OCI-M2 (cell line): ENCODE measurements around the gene KNCN.

Experiments used
- DNase-seq: peaks from one replicate; lab custom pipeline; 2025; ENCODE audit not compliant: unreplicated experiment; lab: John Stamatoyannopoulos, UW

The KNCN gene

DNA sequence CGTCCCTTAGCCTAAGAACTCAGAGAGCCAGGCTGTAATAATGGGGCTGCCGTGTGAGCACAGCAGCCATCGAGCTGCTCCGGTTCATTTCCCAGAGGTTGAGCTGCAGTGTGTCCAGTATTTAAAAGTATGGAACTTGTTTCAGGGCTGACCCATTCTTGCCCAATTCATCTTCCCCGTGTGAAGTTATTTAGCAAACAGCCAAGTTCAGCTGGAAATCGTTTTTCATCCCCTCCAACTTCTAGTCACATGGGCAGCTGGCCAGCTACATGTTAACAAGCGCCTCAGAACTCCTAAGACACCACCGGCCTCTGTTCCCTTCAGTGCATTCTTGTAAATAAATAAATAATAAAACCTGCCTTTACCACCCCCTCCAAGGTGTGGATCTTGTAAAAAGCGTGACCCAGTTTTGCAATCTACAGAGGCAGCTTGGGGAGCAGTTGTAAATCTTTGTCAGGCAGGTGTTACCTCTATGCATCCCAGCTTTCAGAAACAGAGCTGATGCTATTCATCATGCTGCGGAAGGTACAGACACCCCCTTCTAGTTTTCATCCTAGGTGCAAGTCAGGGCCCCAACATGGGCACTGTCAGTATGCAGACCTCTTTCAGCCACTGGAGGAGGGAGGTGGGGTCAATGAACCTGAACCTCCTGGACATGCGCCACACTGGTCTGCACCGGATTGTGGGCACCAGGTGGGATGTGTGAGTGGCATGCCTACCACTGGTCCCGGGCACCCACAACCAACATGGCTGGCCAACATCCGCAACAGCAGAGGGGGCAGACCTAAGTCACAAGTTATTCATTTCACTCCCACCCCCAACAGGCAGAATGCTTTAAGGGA lies 18.7 kb upstream of the KNCN start:
- no peak for DNase-seq

DNA sequence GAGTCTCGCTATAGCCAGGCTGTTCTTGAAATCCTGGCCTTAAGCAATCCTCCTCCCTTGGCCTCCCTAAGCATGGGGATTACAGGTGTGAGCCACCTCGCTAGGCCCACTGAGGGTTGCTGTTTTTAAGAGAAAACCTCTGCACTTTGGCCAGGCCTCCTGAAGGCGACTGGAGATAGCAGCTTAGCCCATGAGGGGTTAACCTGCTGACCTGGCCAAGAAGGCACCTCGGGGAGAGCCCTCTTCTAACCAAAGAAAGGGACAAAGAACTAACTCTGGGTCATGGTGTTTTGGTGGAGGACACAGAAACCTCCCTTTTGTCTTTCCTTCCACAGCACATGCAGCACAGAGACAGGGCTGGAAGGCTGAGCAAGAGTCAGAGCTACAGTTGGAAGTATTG lies 17.7 kb upstream of the KNCN start:
- DNase-seq: no peak

DNA sequence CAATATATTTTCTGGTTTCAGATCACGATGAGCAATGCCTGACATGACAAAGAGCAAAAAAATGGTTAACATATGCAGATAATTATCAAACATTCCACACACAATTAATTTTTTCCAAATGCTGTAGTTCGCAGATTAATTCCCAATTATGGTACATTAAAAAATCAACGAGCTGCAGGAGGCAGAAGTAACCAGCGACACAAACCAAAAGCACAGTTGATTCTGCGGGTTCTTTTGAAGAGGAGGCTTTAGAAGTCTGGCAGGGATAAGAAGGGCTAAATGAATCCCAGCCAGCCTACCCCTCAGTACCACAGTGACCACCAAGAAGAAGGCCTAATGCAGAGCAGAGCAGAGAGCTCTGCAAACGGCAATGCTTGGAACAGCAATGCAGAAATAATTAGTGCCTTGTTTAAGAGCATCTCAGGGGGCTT lies 17.0 kb upstream of the KNCN start:
- no peak for DNase-seq

DNA sequence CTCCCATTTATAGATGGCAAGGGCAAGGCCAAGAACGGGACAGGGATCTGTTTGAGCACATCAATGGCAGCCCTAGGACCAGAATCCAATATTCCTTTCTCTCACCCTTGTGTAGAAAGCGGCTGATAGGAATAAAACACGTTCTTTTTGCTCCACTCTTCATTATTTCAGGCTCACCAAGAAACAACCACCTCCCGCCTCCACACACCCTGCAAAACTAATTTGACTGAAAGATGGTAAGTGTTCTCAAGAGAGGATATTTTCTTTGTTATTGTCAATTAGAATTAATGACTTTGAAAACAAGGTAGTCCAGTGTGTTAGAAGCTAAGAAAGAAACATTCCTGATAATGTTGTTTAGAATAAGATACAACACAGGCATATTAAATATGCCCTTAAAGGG lies 11.9 kb upstream of the KNCN start:
- DNase-seq: no peak

DNA sequence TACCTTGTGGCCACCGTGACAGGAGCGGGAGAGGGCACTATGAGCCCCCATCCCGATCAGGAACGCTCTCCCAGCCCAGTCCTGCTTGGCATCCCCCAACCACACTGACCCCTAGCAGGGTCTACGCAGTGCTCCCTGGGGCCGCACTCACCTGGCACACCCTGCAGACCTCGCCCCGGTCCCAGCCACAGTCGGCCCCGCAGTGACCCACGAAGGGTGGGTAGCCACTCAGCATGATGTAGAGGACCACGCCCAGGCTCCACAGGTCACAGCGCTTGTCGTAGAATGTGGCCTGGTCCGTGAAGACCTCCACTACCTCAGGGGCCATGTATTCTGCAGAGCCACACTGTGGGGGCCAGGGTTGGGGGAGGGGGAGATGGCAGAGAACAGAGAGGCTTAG lies 11.1 kb upstream of the KNCN start:
- DNase-seq: no peak

DNA sequence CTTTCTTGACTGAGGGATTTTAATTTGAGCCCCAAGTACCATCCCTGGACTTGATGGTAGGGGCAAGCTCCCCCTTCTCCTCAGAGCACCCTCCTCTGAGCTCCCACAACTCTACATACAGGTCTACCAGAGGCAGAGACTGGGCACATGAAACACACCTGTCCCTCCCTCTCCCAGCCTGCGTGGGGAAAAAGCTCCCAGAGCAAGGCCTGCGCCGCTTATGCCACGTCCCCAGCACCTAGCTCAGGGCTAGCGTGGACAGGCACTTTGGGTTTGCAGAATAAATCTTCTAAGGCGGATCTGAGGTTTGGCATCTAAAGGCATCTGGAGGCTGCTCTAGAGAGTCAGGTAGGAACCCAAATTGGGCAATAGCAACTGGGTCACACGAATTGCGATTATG lies 7.5 kb upstream of the KNCN start:
- no peak for DNase-seq

DNA sequence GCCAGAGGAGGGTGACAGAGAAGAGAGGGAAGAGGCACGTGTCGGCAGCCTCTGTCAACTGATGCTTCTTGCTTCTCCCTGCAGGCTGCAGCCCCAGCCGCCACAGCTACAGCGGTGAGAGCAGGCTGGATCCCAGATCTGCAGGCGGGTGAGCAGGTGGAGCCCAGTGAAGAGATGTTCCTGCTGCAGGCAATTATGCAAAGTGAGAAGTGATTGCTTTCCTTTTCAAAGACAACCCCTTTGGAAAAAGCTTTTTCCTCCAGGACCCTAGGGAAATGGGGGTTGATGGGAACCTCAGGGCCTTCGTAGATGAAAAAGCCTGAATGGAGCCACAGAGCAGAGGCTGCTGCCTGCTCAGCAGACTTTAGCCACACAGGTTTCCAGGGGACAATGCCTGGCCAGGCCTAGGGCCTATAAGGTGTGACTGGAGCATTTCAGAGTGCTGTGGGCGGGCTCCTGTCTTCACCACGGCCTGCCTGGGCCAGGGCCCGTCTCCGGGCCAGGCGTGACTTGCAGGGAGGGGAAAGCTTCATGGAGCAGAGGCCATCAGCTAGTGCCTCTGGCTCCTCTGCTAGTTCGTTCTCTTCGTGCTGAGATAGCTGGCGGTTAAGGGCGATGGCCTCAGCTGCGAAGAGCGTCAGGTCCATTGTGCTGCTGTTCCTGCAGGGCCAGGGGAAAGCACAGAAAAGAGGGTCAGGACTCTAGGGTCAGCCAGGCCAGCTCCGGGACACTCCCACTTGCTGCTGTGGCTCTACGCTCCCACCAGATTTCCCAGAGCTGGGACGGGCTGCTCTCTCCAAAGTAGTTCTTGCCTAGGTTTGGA lies 6.9 kb upstream of the KNCN start:
- no peak for DNase-seq

DNA sequence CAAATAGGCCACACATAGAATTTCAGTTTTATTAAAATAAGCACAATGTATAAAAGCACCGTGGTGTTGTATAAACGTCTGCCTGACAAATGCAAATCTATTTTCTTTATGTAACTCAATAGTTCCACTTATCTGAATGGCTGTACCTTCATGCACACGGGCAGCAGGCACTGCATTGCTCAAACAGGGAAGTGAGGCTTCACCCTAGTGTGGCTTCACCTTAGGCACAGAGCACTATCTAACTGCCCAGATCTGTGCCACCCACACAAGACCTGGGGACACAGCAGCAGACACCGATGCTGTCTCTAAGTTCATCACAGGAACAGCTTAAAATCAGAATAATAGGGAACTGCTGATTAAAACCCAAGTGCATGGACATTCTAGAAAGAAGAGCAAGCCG lies 6.0 kb upstream of the KNCN start:
- no peak for DNase-seq

DNA sequence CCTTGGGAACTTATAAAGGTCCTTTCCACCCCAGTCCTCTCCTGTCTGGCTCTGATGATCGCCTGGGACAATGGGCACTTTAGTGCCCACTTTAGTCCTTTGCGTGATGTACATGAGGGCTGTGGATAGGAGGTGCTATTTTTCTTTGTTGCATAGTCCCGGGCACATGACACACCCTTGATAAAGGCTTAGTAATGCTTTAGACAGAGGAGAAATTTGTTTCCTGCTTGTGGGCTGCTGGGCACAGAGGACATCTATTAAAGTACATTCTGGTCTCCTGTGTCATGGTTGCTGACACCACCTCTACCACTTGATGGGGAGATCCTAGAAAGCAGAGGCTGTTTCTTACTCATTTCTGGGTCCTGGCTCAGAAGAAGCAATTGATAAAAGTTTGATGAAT lies 5.4 kb upstream of the KNCN start:
- no peak for DNase-seq

DNA sequence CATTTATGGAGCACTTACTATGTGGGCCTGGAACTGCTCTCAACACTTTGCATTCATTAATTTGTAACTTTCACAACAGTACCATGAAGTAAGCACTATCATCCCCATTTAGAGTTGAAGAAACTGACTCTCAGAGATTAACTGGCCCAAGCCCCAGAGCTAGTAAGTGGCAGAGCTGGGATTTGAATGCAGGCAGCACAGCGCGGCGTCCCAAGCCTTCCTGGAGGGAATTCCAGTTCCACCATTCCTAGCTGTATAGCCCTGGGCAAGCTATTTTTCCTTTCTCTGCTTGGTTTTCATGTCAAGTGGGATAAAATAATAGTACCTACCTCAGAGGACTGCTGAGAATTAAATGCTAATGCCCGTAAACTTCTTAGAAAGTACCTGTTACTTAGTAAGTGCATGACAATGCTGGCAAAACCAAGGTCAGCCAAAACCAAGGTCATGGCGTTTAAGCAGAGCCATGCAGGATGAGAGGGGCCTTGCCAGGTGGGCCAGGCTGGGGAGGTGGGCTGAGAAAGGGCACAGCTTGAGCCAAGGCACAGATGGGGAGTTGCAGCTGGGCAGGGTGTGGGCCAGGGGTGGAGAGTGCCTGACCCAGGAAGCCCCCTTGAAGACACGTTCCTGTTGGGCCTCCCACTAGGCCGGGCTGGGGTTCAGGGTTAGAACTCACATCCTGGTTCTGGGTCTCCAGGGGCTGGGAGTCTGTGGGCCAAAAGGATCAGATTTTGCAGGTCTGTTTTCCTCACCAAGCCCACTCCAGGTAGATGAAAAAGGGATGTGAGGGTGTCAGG lies 4.6 kb upstream of the KNCN start:
- no peak for DNase-seq

DNA sequence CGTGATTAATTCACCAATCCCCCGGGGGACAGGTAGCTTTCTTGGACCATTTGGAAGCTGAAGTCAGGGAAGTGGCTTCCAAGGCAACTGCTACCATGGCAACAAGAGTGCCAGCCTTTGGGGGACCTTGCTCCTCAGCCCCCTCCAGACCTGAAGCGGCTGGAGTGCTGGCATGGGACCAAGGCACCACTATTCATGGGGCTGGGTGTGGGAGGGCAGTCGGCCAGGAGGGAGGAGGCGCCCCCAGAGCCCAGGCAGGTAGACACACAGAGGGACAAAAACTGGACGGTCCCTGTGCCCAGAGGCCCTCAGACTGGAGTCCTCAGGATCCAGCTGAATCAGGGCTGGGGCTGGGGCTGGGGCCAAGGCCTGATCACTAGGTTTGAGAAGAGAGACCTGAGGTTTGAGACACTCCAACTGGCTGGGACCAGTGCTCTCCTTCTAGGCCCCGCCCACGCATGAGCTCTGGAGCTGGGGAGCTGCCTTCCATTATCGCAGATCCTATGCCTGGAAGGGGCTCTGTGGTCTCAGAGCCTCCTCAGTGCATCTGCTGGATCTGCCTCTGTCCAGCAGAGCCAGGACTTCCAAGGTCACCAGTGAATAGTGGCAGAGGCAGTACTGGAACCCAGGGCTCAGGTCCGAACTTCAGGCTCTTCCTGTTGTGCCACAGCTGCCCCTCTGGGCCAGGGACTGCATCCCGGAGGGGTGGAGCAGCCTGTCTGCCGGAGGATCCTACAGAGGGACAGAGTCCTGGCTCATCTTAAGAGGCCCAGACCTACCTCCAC lies 3.3 kb upstream of the KNCN start:
- DNase-seq: no peak

DNA sequence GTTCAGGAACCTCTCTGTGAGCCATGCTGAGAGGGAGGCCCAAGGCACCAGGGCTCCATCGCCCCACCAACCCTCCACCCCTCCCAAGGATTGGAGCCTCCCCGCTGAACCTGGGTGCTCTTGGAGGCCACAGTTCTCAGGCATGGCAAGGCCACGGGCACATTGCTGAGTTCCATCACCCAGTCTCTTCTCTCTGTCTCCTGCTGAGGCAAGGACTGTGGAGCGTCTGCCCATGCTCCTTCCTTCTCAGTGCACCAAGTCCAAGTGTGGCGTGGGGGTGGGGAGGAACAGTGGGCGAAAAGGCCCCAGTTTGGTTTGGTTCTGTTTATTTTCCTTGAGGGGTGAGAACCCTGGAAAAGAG lies 2.8 kb upstream of the KNCN start:
- DNase-seq: no peak

DNA sequence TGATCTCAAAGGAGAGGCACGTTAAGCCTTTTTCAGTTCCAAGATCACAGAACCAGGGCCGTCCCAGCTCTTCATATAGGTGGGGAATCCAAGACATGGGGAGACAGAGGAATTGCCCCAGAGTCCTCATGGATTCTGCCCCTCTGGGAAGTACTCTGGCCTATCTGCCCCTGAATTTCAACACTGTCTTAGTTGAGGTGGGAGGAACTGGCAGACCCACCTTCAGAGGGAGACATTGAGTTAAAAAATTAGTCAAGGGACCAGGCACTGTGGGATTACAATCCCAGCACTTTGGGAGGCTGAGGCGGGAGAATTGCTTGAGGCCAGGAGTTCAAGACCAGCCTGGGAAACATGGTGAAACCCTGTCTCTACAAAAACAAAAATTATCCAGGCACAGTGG lies 2.1 kb upstream of the KNCN start:
- DNase-seq: no peak

DNA sequence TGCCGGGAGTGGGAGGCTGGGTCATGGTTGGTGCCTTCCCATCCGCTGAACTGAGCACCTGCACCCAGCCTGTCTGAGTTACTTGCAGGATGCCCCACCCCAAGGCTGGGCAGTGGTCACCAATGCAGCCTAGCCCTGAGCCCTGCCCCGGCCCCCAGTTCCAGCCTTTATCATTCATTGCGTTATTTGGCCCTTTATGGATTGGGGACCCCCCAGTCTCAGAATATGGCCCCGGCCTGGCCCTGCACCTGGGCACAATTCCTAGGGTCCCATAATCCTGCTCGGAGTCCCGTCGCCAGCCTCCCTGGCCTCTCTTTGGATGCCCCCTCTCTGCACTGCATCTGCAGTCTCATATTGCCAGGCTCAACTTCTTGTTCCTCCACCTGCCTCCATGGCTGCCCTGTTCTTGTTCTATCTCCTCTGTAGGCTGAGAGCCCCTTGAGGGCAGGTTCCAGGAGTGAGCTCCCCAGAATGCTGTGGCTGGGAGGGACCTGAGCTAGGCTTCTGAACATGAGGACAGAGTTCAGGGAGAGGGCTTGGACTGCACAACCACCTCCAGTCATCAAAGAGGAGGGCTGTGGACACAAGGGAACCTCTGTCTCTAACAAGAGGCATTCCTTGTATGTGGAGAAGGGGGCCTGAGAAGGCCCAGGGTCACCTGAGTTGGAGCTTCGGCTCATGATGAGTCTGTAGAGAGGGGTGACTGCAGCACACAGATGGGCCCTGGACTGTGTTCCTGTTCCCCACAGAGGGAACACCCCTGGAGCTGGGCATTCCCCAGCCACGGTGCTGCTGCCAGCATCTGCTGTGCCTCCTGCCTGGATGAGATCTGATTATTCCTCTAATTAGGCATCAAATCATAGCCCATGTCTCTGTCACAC lies 1.1 kb upstream of the KNCN start:
- DNase-seq: no peak

DNA sequence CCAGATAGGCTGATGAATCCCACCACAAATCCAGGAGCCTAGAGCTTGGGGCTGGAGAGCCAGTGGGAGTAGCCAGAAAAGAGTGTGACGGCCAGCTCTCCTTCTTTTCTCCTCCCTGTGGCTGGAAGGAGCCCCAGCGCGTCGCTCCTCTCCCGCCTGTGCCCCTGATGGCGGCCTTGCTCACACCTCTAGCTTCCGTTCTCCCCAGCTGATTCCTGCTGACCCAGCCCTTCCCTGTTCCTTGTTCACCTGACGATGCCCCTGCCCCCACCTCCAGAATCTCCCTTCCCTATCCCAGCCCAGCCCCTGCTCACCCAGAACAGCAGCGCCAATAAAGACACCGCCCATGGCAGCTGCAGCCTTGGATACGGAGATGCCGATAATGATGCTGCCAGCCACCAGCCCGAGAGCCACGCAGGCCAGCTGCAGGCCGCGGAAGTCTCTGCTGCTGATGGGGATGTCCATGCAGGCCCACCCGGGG lies 656 bp downstream of the KNCN start:
- DNase-seq: no peak

DNA sequence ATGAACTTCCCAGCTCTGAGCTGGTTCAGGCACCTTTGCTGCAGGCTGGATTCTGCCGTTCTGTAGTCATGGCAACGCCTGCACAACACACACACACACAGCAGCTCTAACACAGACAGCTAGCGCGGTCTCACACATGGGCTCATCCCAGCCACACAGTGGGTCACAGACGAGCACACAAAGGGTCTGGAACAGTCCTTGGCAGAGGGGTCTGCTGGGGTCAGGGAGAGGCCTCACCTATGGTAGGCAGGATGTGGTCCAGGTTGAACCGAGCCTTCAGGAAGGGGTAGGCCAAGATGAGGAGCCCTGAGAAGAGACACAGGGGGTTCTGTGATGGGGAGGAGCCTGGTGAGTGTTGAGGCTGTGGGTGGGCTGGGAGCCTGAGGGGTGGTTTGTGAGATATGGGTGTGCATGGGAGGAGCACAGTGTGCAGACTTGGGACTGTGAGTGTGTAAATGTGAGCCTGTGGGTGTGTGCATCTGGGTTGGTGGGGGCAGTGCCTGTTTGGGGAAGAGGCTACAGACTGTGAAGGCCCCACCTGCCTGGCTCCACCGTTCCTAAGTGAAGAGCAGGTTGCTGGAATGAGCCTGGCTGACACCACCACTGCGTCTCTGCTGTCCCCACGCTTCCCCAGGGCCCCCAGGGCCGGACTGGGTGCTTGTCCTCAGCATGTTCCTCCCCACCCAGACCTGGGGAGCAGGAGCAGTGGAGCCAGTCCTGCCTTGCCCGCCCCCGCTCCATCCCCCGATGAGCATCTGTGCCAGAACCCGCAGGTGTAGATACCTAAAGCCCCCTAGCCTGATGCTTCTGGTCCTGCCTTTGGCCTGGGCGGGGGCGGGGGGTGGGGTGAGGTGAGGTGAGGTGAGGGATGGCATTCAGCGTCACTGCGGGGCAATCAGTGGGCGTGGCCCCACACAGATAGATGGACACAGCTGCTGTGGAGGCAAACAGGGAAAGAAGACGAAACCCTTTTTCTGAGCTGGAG lies 1.5 kb downstream of the KNCN start:
- no peak for DNase-seq

DNA sequence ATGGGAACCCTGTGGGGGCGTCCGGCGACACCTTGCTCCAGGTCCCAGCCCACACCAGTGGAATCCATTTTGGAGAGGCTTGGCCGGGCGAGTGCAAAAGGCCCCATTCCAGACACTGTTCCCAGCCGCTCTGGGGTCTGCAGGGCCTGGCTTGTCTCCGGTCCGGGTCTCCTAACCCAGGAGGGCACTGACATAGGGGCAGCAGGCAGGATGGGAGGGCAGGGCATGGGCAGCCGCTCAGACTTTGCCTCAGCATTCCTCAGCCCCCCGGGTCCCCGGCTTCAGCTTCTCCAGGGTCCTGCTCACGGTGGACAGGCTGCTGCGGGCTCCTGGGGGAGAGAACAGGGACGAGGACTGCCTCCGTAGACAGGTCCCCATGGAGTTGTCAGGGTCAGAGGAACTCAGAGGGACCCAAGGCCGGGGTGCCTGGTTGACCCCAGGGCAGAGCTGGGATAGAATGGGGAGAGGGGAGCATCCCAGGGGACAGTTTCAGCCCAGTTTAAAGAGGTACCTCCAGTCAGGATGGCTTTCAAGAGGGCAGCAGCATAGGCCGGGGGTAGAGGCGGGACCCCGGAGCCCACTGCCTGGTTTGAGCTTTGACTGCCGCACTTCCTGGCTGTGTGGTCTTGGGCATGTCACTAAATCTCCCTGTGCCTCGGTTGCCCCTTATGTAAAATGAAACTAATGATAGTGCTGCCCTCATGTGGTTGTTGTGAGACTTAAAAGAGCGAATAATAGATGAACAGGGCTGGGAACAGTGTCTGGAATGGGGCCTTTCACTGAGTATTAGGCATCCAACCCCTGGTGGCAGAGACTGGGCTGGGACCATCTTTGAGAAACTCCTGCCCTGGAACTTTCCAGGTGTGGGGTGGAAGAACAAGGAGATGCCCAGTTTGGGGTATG lies 3.7 kb downstream of the KNCN start:
- DNase-seq: no peak

DNA sequence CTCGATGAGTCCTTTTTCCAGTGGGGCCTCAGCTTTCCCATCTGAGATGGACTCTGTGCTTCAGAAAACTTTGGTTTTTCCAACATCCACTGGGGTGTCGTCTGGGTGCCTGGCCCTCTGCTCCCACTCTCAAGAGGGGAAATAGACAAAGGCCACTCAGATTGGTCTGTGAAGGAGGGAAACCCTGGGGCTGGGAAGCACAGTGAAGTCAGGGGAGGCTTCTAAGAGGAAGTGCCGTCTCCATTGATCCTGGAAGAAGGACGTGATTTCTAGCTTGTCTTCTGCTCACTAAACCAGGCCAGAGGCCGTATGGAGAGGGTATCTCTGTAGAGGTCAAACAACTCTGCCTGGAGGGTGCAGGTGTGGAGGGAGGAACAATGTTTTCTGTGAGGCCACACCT lies 5.2 kb downstream of the KNCN start:
- no peak for DNase-seq
